Inflammatory macrophage treated with lipopolysaccharide for 4 hours (primary cell): ENCODE data around the gene RBM47.
"Not testable (repeated sequence)": the region's sequence is repeated elsewhere in the genome, so short reads cannot be mapped to it uniquely, and the experiment has no call there.

Source experiments
- DNase-seq: peaks from one replicate; pipeline ENCODE4 v3.0.0-alpha.2; 2020

RBM47 gene

DNA sequence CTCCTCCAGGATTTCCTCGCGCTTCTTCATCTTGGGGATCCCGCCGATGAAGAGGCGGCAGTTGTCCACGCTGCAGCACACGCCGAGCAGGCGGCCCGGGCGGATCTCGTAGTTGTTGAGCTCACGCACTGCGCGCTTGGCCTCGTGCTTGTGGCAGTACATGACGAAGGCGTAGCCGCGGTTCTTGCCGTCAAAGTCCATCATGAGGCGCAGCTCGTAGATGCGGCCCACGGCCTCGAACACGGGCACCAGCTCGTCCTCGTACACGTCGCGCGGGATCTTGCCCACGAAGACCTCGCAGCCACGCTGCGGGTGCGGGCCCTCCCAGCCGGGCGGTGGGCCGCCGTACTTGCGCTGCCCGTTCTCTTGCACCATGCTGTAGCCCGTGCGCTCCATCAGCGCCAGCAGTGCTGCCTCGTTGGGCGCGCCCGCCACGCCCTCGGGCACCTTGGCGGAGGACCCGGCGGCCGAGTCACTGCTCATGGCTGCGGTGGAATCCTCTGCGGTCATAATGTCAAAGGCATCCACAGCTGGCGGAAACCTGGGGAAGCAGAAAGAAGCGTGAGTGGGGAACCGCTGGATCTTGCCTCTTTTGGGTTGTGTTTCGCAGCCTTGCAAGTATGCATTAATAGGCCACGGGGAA, 191.2 kb downstream of the RBM47 start:
- no peak for DNase-seq

DNA sequence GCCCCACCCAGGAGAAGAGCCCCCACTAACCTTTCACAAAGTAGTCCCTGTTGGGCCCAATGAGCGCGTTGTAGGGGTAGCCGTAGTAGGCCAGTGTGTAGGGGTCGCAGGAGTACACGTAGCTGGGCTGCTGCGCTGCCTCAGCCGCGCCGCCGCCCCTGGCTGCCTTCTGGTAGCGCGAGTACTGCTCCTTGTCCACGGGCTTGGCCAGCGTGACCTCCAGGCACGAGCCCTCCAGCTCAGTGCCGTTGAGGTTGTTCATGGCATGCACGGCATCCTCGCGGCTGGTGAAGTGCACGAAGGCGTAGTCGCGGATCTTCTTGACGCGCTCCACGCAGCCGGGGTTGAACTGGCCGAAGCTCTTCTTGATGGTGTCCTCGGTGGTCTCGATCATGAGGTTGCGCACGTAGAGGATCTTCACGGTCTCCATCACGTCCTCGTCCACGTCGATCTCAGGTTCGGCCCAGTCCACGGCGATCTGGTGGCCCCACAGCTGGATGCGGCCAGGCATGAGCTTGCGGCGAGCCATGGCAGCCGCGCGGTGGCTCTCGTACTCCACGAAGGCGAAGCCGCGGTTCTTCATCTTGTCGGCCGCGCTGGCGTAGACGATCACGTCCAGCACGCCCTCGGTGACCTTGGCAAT, 191.8 kb downstream of the RBM47 start:
- DNase-seq = no peak

GRCh38 chr4:40435306-40435705, 194.4 kb downstream of the RBM47 start:
- not testable (repeated sequence) for DNase-seq

DNA sequence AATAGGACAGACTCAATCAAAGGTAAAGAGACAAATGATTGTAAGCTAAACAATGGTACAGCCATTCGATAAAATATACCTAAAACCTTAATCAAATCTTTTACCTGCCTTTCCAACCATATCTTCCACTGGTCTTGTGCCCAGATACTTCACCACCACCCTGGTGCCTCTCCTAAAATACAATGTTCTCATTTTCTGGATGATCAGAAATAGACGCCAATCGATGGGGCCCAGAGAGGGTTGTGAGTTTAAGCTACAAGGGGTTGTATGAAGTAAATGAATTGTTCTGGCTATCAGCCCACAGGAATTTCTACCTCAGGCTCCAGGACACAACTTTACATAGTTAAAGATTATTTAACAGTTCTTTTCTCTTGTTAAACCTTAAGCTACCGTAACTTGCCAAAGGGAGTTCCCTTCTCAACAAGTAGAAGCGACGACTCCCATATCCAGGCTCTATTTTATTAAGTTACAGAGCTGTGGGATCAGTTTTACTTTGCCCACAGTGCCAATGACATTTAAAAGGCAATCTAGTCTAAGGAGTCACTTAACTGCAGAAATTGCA, 195.5 kb downstream of the RBM47 start:
- no peak for DNase-seq

GRCh38 chr4:40432504-40432903, 197.2 kb downstream of the RBM47 start:
- DNase-seq = no peak

GRCh38 chr4:40427871-40428270, 201.8 kb downstream of the RBM47 start:
- DNase-seq = not testable (repeated sequence)

DNA sequence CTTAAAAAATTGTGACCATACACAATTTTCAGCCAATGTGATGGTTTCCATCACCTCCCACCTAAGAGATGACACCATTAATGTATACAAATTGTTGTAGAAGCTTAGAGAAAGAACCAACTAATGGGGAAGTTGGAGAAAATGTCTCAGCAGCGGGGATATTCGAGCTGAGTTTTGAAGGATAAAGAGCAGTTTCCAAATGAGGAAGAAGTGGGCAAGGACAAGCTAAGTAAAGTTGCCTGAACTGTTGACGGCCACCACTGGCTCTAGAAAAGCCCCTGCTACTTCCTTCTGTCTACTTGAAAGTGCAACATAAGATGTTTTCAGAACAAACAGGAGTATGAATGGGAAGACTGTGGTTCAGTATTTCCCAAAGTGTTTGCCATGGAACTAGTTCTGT, 202.5 kb downstream of the RBM47 start:
- DNase-seq = peak; percentile 76

DNA sequence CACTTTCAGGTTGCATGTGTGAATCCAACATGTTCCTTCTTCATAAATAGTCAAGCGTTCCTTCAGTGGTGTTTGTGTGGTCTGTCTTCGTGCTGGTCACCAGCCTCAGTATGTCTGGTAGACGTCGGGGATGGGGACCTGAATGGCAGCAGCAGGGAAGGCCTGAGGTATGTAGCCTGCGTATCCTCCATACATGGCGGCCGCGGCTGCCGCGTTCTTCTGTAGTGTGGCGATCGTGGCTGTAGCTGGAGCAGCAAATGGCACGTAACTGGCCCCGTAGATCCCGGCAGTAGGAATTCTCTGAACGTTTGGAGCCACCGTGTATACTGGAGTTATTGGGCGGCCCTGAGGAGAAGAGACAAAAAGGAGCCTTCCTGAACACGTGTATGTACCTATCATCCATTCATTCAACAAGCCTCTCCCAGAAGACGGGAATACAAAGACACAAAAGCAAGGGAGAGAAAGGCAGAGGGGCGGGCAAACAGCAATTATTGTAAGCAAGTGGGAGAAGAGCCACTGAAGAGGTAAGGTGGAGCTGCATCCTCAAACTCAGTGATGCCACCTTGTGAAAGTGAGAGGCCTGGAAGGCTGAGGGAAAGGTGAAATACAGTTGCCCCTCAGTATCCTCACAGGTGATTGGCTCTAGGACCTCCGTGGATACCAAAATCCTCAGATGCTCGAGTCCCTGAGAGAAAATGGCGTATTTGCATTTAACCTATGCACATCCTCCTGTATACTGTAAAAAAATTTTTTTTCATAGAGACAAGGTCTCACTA, 203.7 kb downstream of the RBM47 start:
- DNase-seq = no peak

- peak; percentile 24 for DNase-seq
These were observed 205.9 kb downstream of the RBM47 start for GRCh38 chr4:40423735-40424134.

GRCh38 chr4:40421839-40422708, 207.6 kb downstream of the RBM47 start:
- no peak for DNase-seq

DNA sequence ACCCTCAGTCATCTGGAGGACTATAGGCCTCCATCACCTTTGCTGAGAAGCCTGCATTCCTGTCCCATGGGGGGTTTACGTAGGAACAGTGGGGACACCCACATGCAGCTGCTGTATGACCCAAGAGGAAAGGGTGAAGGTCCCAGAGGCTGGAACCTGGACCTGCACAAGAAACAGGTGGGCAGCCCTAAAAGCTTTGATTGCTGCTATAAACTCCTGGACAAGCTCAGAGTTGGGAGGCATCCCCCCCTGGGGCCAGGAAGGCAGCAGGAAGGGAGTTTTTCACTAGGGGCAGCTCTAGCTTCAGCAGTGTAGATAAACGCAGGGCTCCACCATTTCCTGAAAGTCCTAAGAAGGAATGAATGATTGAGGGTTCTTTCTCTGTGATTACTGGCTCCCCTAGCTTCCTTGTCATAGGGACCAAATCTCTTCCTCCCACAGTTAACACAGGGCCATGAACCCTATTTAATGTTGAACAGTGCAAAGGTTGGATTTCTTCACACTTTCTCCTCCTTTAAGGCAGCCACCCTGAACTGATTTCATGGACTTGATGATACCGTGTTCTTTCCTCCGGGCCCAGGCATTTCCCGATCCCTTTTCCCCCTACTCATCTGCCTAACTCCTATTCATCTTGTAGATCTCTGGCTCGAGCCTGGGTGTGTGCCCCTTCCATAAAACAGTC, 210.3 kb downstream of the RBM47 start:
- no peak for DNase-seq

- DNase-seq = no peak
These were observed 211.0 kb downstream of the RBM47 start for GRCh38 chr4:40418430-40419230.

DNA sequence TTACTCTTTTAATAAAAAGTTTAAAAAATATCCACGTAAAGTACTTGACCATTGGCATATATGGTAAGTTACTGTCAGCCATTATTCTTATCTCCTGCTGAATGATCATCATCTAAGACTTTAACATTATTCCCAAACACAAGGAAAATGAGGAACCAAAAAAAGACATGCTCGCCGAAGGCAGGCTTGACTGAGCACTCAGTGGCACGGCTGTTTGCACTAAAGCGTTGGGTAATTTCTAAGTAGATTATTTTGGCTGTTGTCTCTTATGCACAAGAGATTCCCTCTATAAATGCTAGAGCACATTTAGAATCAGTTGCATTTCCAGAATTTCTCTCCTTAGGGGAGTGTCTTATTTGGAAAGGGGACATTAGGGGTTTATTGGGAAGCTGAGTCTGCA, 211.7 kb downstream of the RBM47 start:
- no peak for DNase-seq

DNA sequence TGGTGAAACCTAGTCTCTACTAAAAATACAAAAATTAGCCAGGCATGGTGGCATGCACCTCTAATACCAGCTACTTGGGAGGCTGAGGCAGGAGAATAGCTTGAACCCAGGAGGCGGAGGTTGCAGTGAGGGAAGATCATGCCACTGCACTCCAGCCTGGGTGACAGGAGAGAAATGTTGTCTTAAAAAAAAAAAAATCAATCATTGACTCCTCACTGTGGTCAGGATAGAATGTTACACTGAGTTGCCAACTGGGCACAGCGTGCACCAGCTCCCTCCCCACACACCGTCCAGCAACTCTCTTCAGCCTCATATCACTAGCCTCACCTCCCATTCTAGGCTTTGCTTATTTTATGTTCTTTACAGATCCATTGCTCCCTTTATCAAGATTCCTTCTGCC, 215.0 kb downstream of the RBM47 start:
- DNase-seq = no peak

GRCh38 chr4:40412866-40413795, 216.5 kb downstream of the RBM47 start:
- DNase-seq = peak; percentile 73

- DNase-seq = no peak
These were observed 217.3 kb downstream of the RBM47 start for GRCh38 chr4:40412388-40412787.

DNA sequence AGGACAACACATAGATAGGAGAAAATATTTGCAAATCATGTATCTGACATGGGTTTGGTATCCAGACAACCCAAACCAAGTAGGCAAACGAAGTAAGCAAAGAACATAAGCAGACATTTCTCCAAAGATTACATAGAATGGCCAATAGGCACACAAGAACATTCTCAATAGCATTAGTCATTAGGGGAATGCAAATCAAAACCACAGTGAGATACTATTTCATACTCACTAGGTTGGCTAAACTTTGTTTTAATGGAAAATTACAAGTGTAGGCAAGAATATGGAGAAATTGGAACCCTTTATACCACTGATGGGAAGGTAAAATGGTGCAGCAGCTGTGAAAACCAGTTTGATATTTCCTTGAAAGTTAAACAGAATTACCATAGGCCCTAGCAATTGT, 219.8 kb downstream of the RBM47 start:
- DNase-seq = no peak

GRCh38 chr4:40407468-40407867, 222.2 kb downstream of the RBM47 start:
- DNase-seq = not testable (repeated sequence)

DNA sequence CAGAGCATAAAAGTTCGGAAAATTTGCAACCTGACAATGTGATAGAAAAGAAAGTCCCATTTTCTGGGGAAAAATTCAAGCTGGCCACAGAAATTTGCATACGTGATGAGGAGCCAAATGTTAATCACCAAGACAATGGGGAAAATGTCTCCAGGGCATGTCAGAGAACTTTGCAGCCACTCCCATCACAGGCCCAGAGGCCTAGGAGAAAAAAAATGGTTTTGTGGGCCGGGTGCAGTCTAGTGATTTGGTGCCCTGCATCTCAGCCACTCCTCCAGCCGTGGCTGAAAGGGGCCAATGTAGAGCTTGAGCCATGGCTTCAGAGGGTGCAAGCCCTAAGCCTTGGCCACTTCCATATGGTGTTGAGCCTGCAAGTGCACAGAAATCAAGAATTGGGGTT, 223.3 kb downstream of the RBM47 start:
- DNase-seq = no peak

GRCh38 chr4:40405193-40405592, 224.5 kb downstream of the RBM47 start:
- DNase-seq = no peak
